GM10266 (cell line): ENCODE results near the gene RERE.
A peak's percentile ranks its signal among the peaks of the same experiment; 100 is the strongest.

Source experiments
- DNase-seq: peaks from one replicate; pipeline ENCODE4 v3.0.0; 2012; ENCODE audit errors: extremely low spot score
- CTCF ChIP-seq: IDR thresholded peaks from 2 replicates; pipeline ENCODE4 v1.5.1; 2012; ENCODE audit warnings: mild to moderate bottlenecking, low read depth; ENCODE audit not compliant: control insufficient read depth, insufficient read depth; ENCODE audit errors: missing control alignments

Gene RERE

GRCh38 chr1:8437347-8437746, 380.1 kb downstream of the RERE start:
- TF ChIP-seq CTCF = no peak
- DNase-seq = no peak

GRCh38 chr1:8435569-8436071, 381.8 kb downstream of the RERE start:
- no peak for TF ChIP-seq CTCF
- DNase-seq = no peak

- DNase-seq = no peak
- no peak for TF ChIP-seq CTCF
Observed at GRCh38 chr1:8434101-8434500, 383.3 kb downstream of the RERE start.

- TF ChIP-seq CTCF = no peak
- DNase-seq = no peak
Observed at GRCh38 chr1:8431784-8432183, 385.7 kb downstream of the RERE start.

- no peak for DNase-seq
Observed at GRCh38 chr1:8431019-8431418, 386.4 kb downstream of the RERE start.

GRCh38 chr1:8430476-8430875, 387.0 kb downstream of the RERE start:
- no peak for TF ChIP-seq CTCF
- no peak for DNase-seq

More at GRCh38 chr1:8431019-8431418, 386.4 kb downstream of the RERE start:
- peak; percentile 26 for TF ChIP-seq CTCF

- TF ChIP-seq CTCF = no peak
- no peak for DNase-seq
Observed at GRCh38 chr1:8429549-8430110, 387.8 kb downstream of the RERE start.
